Measurements from ENCODE around the gene CNOT6. TPM values are rescaled to one million over a fixed set of nuclear protein-coding genes. Genes with fewer than 3 reads are reported as not detected.
"Not testable (repeated sequence)": the region's sequence is repeated elsewhere in the genome, so short reads cannot be mapped to it uniquely, and the experiment has no call there.

Gene CNOT6
- total and polyA plus RNA-seq, 3 donors from 2014 or later, result 22.1 to 29.7 (median 28.9) TPM

- no peak for DNase-seq
- intact Hi-C loops (cut with DNase I; ENCODE audit: low total_unique reads), result no loop called here
- Histone ChIP-seq H3K27ac (no peak overlapping the region), H3K4me3 (no peak overlapping the region), H3K9me3 (no peaks in the 10 kb centered on the region), H3K27me3 (no peaks in the 10 kb centered on the region), H3K36me3 (ENCODE audit: low read depth, missing control alignments) (no peaks in the 10 kb centered on the region), H3K4me1 (peaks cover 7% of the 10 kb centered on the region)
- 69 to 74% methylated on average over 3 of the region's 3 CpGs for WGBS, 2 donors
- no peak for TF ChIP-seq POLR2A (IDR thresholded peaks at IDR 0.05)
- no peak for TF ChIP-seq CTCF (IDR thresholded peaks at IDR 0.05)
Measured at GRCh38 chr5:180498378-180498777, 4.2 kb downstream of the CNOT6 start.

- Histone ChIP-seq H3K27me3 (no peaks in the 10 kb centered on the region), H3K27ac (no peak overlapping the region), H3K9me3 (no peaks in the 10 kb centered on the region), H3K4me3 (no peak overlapping the region), H3K4me1 (peaks cover 7% of the 10 kb centered on the region), H3K36me3 (ENCODE audit: low read depth, missing control alignments) (no peaks in the 10 kb centered on the region)
- intact Hi-C loops (cut with DNase I; ENCODE audit: low total_unique reads), result no loop called here
- TF ChIP-seq CTCF (IDR thresholded peaks at IDR 0.05) (no peak), POLR2A (IDR thresholded peaks at IDR 0.05) (no peak)
- WGBS, 2 donors, result 56 to 69% methylated on average over 3 of the region's 3 CpGs
- no peak for DNase-seq
Measured at GRCh38 chr5:180499684-180500083, 5.5 kb downstream of the CNOT6 start.

- WGBS, 2 donors, result 90 to 94% methylated on average over 9 of the region's 9 CpGs
Measured at GRCh38 chr5:180500300-180500699, 6.1 kb downstream of the CNOT6 start.

GRCh38 chr5:180507661-180508060 is 13.5 kb downstream of the CNOT6 start:
- no peaks in the 10 kb centered on the region for H3K27me3 ChIP-seq
- no peaks in the 10 kb centered on the region for H3K9me3 ChIP-seq
- WGBS, 2 donors, result 68 to 70% methylated on average over 6 of the region's 6 CpGs
- intact Hi-C loops (cut with DNase I; ENCODE audit: low total_unique reads), result no loop called here
- H3K4me3 ChIP-seq, result no peak overlapping the region
- H3K27ac ChIP-seq, result no peak overlapping the region
- H3K36me3 ChIP-seq (ENCODE audit: low read depth, missing control alignments), result no peaks in the 10 kb centered on the region
- no peak for DNase-seq
- no peak for TF ChIP-seq POLR2A (IDR thresholded peaks at IDR 0.05)
- TF ChIP-seq CTCF (IDR thresholded peaks at IDR 0.05), result no peak
- H3K4me1 ChIP-seq, result peaks cover 7% of the 10 kb centered on the region

More at GRCh38 chr5:180500300-180500699, 6.1 kb downstream of the CNOT6 start:
- H3K27ac ChIP-seq; H3K4me1 ChIP-seq; H3K27me3 ChIP-seq; H3K36me3 ChIP-seq (ENCODE audit: low read depth, missing control alignments); DNase-seq; H3K9me3 ChIP-seq; intact Hi-C loops (cut with DNase I; ENCODE audit: low total_unique reads); H3K4me3 ChIP-seq: not testable (repeated sequence)

- intact Hi-C loops (cut with DNase I; ENCODE audit: low total_unique reads), result no loop called here
- no peak overlapping the region for H3K4me3 ChIP-seq
- H3K9me3 ChIP-seq, result no peaks in the 10 kb centered on the region
- no peak for DNase-seq
- TF ChIP-seq CTCF (IDR thresholded peaks at IDR 0.05), result no peak
- TF ChIP-seq POLR2A (IDR thresholded peaks at IDR 0.05), result no peak
- 92 to 96% methylated on average over 3 of the region's 3 CpGs for WGBS, 2 donors
- H3K4me1 ChIP-seq, result peaks cover 7% of the 10 kb centered on the region
- no peak overlapping the region for H3K27ac ChIP-seq
- H3K36me3 ChIP-seq (ENCODE audit: low read depth, missing control alignments), result no peaks in the 10 kb centered on the region
- no peaks in the 10 kb centered on the region for H3K27me3 ChIP-seq
Measured at GRCh38 chr5:180515294-180515693, 21.1 kb downstream of the CNOT6 start.

- H3K4me1 ChIP-seq; H3K4me3 ChIP-seq; H3K9me3 ChIP-seq; H3K27me3 ChIP-seq; DNase-seq; intact Hi-C loops (cut with DNase I; ENCODE audit: low total_unique reads); H3K27ac ChIP-seq; H3K36me3 ChIP-seq (ENCODE audit: low read depth, missing control alignments): not testable (repeated sequence)
- 89 to 96% methylated on average over 7 of the region's 7 CpGs for WGBS, 2 donors
Measured at GRCh38 chr5:180515974-180516373, 21.8 kb downstream of the CNOT6 start.

All from testis (tissue), 3 donors.